D721Med (cell line): ENCODE measurements around the gene RPS6KA2.

ENCODE experiments used
- DNase-seq: peaks from one replicate; pipeline ENCODE4 v3.0.0; 2011; ENCODE audit warnings: low spot score; ENCODE audit not compliant: insufficient read length
- FAIRE-seq: peaks from 2 replicates; lab custom pipeline; 2011; peaks lifted over from hg19 to GRCh38; lab: Jason Lieb, UNC
- TF ChIP-seq, protein P1 (sequence below): IDR thresholded peaks from 2 replicates; pipeline ENCODE4 v1.5.1; 2012; ENCODE audit warnings: mild to moderate bottlenecking, control low read depth; ENCODE audit not compliant: insufficient read depth; ENCODE audit errors: missing control alignments

Gene RPS6KA2

GRCh38 chr6:166650047-166650446 lies 23.0 kb upstream of the RPS6KA2 start:
- TF ChIP-seq, protein P1, sequence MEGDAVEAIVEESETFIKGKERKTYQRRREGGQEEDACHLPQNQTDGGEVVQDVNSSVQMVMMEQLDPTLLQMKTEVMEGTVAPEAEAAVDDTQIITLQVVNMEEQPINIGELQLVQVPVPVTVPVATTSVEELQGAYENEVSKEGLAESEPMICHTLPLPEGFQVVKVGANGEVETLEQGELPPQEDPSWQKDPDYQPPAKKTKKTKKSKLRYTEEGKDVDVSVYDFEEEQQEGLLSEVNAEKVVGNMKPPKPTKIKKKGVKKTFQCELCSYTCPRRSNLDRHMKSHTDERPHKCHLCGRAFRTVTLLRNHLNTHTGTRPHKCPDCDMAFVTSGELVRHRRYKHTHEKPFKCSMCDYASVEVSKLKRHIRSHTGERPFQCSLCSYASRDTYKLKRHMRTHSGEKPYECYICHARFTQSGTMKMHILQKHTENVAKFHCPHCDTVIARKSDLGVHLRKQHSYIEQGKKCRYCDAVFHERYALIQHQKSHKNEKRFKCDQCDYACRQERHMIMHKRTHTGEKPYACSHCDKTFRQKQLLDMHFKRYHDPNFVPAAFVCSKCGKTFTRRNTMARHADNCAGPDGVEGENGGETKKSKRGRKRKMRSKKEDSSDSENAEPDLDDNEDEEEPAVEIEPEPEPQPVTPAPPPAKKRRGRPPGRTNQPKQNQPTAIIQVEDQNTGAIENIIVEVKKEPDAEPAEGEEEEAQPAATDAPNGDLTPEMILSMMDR, result no peak
- DNase-seq (no peak), FAIRE-seq (no peak)

GRCh38 chr6:166648846-166649245 lies 21.8 kb upstream of the RPS6KA2 start:
- no peak for FAIRE-seq
- no peak for DNase-seq
- TF ChIP-seq, protein P1, result no peak

GRCh38 chr6:166647896-166648295 lies 20.8 kb upstream of the RPS6KA2 start:
- FAIRE-seq (no peak), DNase-seq (no peak)
- TF ChIP-seq, protein P1, result no peak

DNA sequence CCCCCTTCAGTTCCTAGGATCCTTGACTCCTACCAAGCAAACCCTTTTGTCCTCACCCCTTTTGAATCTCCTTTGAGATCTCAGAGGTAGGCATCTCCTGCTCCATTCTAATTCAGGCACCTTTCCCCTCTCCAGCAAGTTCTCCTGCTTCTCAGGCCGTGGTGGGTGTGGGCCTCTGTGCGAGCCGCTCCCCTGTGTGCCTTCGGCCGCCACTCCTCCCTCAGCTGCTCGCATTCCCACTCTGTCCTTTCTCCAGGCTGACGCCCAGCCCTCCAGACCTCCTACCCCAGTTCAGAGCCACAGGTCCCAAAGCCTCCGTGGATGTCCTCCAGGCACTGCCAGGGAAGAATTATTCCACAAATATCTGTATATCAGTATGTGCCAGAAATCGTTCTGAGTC lies 19.7 kb upstream of the RPS6KA2 start:
- TF ChIP-seq, protein P1, result no peak
- FAIRE-seq, result no peak
- no peak for DNase-seq

DNA sequence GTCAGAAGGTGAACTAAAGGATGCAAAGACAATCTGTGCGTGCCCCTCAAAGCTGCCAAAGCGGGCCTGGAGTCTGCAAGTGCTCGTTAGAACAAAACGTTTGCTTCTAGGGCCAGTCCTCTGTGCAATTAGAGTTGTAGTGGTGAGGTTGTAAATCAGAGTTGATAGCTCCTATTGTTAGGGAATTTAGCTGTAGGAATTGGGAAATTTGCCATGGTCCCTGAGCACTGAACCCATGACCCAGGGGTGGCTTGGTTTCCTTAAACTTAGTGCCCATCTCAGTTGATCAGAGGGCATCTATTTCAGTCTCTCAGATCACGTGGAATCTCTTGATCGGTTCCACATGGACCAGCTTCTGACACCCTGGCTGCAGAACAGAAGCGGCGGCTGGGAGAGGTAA lies 18.8 kb upstream of the RPS6KA2 start:
- TF ChIP-seq, protein P1, result no peak
- no peak for FAIRE-seq
- DNase-seq, result no peak

DNA sequence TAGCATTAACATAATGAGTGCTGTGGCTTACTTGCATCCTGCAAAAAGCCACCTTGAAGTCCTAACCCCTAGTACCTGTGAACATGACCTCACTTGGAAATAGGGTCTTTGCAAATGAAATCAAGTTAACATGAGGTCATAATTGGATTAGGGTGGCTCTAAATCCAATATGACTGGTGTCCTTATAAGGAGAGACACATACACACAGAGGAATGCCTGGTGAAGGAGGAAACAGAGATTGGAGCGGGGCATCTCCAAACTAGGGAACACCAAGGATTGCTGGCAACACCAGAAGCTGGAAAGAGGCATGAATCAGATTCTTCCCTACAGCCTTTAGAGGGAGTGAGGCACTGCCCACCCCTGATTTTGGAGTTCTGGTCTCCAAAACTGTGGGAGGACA lies 17.6 kb upstream of the RPS6KA2 start:
- DNase-seq, result no peak
- TF ChIP-seq, protein P1, result no peak
- no peak for FAIRE-seq

- TF ChIP-seq, protein P1, result no peak
- FAIRE-seq (no peak), DNase-seq (no peak)
Measured at GRCh38 chr6:166643891-166644590, 17.0 kb upstream of the RPS6KA2 start.
